Erythroblast (primary cell): ENCODE data around the gene DPP10.

ENCODE experiments used
- GATA1 ChIP-seq: IDR thresholded peaks from 2 replicates; pipeline ENCODE4 v1.6.1; 2011; ENCODE audit warnings: low read depth, mild to moderate bottlenecking, control low read depth, low read length, moderate library complexity
- POLR2A ChIP-seq: IDR thresholded peaks from 2 replicates; pipeline ENCODE4 v1.6.1; 2011; ENCODE audit warnings: mild to moderate bottlenecking, low read length

DNA sequence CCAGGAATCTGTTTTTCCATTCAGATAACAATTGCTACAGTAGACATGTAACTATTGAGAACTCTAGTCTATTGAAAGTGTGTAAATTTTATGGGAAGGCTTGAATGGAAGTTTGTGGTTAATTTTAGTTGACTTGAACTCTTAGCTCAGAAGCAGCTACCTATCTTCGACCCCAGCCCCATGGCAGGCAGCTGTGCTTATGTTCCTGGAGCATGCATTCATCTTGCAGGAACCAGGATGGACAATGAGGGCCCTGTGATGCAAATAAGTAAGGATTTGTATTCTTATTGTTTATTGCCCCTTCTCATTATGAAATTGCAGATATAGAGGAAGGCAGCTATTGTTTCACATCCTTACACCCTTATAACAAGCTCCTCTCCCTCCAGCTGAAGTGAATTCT is 1252.2 kb downstream of the DPP10 start:
- TF ChIP-seq POLR2A (no peak), GATA1 (no peak)
